Cardiac fibroblast (primary cell): Measurements from ENCODE around the gene POLD1.
"Not testable (repeated sequence)": the region's sequence is repeated elsewhere in the genome, so short reads cannot be mapped to it uniquely, and the experiment has no call there.

Experiments used
- DNase-seq, 2 donors: peaks; one replicate each; pipeline versions ENCODE4 v3.0.0 to v3.0.0-alpha.2; 2010; ENCODE audit warnings: low read depth in 2 of 2
- H3K4me3 ChIP-seq, 2 donors: replicated peaks in 1 of 2; 1 replicate in 1 of 2; 2 replicates in 1 of 2; pipeline ENCODE4 v1.5.1; 2011; ENCODE audit warnings: low read depth in 2 of 2, low read length in 2 of 2, mild to moderate bottlenecking in 2 of 2, moderate library complexity in 1 of 2
- CTCF ChIP-seq: IDR thresholded peaks from one replicate; pipeline ENCODE4 v1.5.1; 2011; ENCODE audit warnings: low read depth, mild to moderate bottlenecking, low read length, inconsistent platforms

POLD1 gene

GRCh38 chr19:50383852-50384684 is at the start of gene POLD1:
Gene POLD1, plus strand, starts transcription at chr19:50384347. Its CDS starts 14,505 bp downstream, at chr19:50398852.
- peak; percentile 98 to 99 for DNase-seq
- TF ChIP-seq CTCF = no peak
- H3K4me3 ChIP-seq = peak within 1 kb of the TSS; percentile 76 to 79

DNA sequence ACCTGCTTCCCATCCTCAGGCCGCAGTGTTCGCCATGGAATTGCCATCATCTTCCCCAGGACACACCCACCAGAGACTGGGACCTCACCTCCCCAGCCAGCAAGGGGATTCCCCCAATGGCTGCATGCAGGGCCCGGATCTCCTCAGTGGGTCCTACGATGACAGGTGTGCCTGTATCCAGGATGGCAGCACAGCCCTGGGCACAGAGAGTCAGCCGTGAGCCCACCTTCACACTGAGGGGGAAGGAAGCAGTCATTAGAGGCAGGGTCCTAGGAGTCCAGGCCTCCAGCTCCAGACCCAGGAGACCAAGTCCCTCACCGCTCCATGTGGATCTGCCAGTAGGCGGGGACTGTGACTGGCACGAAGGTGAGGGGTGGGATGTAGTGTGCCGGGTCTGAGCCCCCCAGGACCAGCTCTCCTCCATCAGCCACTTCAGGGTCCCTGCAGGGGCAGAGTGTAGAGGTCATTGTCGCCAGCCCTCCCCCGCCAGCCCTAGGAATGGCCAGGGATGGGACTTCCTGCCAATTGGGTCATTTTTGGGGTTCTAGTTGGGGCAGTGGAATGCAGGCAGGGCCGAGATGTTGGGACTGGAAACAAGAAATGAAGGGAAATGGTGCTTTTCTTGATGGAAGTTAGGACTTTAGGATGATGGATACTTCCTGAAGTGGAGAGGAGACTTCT is 49.3 kb upstream of the POLD1 start:
- TF ChIP-seq CTCF = no peak
- no peak for DNase-seq
- H3K4me3 ChIP-seq = no peak overlapping the region

GRCh38 chr19:50337031-50337430 is 47.1 kb upstream of the POLD1 start:
- H3K4me3 ChIP-seq, DNase-seq: not testable (repeated sequence)

DNA sequence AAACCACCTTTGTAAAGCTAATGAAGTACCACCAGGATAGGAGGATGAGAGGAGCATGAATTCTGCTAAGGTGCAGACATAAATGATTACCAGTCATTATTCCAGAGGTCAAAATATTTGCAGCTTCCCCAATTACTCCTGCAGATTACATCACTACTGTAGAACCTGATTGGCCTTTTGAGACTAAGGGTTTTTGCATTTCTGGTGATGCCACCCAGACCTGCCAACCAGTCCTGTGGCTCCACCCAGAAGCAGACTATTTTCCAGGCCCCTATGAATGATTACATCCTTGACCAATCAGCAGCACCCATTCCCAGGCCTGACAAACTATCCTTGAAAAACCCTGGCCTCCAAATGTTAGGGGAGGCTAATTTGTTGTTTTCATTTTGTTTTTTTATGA is 43.8 kb upstream of the POLD1 start:
- DNase-seq = no peak
- H3K4me3 ChIP-seq = no peak overlapping the region
- TF ChIP-seq CTCF = no peak

DNA sequence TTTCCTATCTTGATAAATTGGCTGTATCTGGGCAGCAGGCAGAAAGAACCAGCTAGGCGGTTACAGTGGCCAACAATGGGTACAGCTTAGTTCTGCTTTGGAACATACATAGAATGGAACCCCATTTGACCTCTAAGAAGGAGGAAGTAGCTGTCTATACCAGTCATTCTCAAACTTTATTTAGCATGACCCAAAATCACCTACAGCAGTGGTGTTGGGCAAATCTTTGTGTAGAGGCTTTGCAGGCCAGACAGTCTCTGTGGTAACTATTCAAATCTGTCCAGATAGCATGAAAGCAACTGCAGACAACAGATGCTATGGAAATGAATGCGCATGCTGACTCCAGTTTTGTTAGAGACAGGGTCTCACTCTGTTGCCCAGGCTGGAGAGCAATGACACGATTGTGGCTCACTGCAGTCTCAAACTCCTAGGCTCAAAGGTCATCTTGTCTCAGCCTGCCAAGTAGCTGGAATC is 43.0 kb upstream of the POLD1 start:
- no peak overlapping the region for H3K4me3 ChIP-seq
- DNase-seq = no peak
- TF ChIP-seq CTCF = no peak

- TF ChIP-seq CTCF = no peak
- H3K4me3 ChIP-seq = no peak overlapping the region
- DNase-seq = no peak
Measured at GRCh38 chr19:50344661-50345318, 39.4 kb upstream of the POLD1 start.

GRCh38 chr19:50347089-50347581 is 37.0 kb upstream of the POLD1 start:
- DNase-seq, H3K4me3 ChIP-seq: not testable (repeated sequence)
